ENCODE results near the gene ITGA7.

The ITGA7 gene

DNA sequence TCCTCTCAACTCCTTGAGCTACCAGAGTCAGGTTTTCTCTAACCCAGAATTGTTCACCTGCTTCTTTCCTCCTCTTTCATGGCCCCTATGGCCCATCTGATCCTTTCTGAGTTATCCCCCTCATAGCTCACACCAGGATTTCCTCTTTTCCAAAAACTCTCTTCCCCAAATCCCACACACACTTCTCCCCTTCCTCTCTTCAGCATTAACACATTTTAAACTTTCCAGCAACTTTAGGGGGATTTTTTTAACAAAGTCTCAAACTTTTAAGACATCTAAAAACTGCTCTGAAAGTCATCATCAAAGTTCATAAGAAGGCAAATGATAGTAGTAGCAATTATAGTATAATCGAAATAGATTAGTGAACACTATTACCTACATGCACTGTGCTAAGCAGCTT lies 63.1 kb downstream of the ITGA7 start:
- TF ChIP-seq, protein P1, sequence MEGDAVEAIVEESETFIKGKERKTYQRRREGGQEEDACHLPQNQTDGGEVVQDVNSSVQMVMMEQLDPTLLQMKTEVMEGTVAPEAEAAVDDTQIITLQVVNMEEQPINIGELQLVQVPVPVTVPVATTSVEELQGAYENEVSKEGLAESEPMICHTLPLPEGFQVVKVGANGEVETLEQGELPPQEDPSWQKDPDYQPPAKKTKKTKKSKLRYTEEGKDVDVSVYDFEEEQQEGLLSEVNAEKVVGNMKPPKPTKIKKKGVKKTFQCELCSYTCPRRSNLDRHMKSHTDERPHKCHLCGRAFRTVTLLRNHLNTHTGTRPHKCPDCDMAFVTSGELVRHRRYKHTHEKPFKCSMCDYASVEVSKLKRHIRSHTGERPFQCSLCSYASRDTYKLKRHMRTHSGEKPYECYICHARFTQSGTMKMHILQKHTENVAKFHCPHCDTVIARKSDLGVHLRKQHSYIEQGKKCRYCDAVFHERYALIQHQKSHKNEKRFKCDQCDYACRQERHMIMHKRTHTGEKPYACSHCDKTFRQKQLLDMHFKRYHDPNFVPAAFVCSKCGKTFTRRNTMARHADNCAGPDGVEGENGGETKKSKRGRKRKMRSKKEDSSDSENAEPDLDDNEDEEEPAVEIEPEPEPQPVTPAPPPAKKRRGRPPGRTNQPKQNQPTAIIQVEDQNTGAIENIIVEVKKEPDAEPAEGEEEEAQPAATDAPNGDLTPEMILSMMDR (IDR thresholded peaks at IDR 0.05; ENCODE audit: low read depth, low read length): no peak
- no peak for DNase-seq (ENCODE audit: extremely low read depth, low read depth)

DNA sequence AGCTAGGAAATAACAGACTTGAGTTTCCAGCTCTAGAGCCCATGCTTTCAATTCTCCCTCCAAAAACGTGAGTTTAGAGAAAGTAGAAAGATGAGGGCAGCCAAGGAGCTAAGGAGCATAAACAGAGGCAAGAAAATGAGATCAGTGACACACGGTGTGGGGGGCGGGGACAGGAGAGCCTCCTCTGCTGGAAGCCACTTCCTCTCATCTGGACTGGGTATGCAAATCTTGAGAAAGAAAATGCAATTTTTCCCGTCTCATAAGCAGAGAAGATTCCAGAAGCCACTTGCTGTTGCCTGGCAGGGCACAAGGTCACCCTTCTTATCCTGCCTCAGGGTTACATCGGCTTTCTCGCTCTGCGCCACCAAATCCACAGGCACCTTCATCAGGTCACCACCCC lies 65.0 kb downstream of the ITGA7 start:
- no peak for DNase-seq (ENCODE audit: extremely low read depth, low read depth)
- TF ChIP-seq, protein P1 (IDR thresholded peaks at IDR 0.05; ENCODE audit: low read depth, low read length): no peak

DNA sequence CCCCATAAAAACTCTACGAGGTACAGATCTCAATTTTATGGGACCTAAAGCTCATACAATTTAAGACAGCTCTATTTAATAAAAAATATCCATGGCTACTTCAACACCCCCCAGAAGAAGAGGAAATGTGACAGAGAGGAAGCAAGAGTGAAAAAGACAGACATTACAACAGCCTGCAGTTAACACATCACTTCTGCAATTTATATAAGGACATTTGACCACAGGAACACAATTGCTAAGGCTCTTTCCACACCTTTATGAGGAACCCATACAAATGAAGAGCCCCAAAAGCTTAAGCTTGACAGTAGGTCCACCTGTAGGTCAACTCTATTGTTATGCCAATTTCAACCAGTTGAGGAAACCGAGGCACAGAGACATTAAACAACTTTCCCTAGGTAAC lies 65.4 kb downstream of the ITGA7 start:
- TF ChIP-seq, protein P1 (IDR thresholded peaks at IDR 0.05; ENCODE audit: low read depth, low read length): no peak
- no peak for DNase-seq (ENCODE audit: extremely low read depth, low read depth)

- no peak for DNase-seq (ENCODE audit: extremely low read depth, low read depth)
- TF ChIP-seq, protein P1 (IDR thresholded peaks at IDR 0.05; ENCODE audit: low read depth, low read length): no peak
Measured at GRCh38 chr12:55641595-55641994, 66.1 kb downstream of the ITGA7 start.

- TF ChIP-seq, protein P1 (IDR thresholded peaks at IDR 0.05; ENCODE audit: low read depth, low read length): no peak
- no peak for DNase-seq (ENCODE audit: extremely low read depth, low read depth)
Measured at GRCh38 chr12:55637467-55637866, 70.2 kb downstream of the ITGA7 start.

DNA sequence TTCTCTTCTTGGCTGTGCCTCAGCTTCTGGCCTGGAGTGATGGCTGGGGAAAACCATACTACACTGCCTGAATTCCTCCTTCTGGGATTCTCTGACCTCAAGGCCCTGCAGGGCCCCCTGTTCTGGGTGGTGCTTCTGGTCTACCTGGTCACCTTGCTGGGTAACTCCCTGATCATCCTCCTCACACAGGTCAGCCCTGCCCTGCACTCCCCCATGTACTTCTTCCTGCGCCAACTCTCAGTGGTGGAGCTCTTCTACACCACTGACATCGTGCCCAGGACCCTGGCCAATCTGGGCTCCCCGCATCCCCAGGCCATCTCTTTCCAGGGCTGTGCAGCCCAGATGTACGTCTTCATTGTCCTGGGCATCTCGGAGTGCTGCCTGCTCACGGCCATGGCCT lies 70.9 kb downstream of the ITGA7 start, which contains the start of gene OR10P1:
OR10P1 (plus strand) TSS at position 40 of the 400 bp plus-strand sequence; CDS start at position 40, 0 bp downstream.
- TF ChIP-seq, protein P1 (IDR thresholded peaks at IDR 0.05; ENCODE audit: low read depth, low read length): no peak
- DNase-seq (ENCODE audit: extremely low read depth, low read depth): no peak

DNA sequence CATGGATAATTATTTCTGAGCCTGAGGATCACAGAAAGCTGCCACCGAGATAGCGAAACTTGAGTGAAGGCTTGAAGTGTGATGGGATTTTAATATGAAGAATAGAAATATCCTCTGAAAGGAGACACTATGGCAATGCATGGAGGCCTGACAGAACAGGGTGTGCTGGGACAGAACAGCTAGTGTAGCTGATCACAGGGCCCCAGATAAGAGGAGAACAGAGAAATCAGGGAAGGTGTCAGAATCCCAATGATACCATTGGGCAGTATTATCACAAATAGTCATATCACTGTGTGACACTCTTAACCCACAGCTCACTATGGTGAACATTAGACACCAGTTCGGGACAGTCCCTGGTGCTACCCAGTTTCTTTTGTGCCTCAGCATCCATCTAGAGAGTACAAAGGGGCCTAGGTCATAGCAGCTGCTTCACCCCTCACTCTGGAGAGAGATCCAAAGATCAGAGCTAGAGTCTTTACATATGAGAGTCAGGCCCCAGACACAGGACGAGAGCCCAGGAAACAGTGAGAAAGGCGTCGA lies 71.5 kb downstream of the ITGA7 start:
- no peak for DNase-seq (ENCODE audit: extremely low read depth, low read depth)

More for the DNA sequence above, 71.5 kb downstream of the ITGA7 start:
- TF ChIP-seq, protein P1 (IDR thresholded peaks at IDR 0.05; ENCODE audit: low read depth, low read length): no peak
